Measurements from ENCODE around the gene UNC93A.
"Not testable (repeated sequence)": the region's sequence is repeated elsewhere in the genome, so short reads cannot be mapped to it uniquely, and the experiment has no call there.

Gene UNC93A

DNA sequence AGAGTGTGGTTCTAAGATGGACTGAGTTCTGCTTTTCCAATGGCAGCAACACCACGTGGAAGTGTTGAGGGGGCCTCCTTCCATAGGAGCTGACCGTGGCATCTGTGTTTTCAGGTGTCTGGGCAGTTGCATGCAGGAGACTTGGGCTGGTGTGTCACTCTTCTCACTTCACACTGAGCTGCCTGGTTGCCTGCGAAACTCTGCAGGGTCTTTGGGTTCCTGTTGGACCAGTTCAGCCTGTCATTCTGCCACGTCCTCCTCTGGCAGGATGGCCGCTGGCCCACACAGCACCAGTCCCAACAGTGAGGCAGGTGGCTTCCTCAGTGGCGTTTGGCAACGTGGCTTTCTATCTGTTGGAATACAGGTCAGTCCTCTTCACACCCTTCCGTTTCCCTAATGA is 16.1 kb upstream of the UNC93A start:
- in situ Hi-C loops (cut with MboI; ENCODE audit: low pct_unique_long_range_greater_than_20kb, low sequenced_read_pairs, unreplicated experiment) = no loop called here
- DNase-seq (ENCODE audit: low spot score) = no peak
- TF ChIP-seq, protein P1, sequence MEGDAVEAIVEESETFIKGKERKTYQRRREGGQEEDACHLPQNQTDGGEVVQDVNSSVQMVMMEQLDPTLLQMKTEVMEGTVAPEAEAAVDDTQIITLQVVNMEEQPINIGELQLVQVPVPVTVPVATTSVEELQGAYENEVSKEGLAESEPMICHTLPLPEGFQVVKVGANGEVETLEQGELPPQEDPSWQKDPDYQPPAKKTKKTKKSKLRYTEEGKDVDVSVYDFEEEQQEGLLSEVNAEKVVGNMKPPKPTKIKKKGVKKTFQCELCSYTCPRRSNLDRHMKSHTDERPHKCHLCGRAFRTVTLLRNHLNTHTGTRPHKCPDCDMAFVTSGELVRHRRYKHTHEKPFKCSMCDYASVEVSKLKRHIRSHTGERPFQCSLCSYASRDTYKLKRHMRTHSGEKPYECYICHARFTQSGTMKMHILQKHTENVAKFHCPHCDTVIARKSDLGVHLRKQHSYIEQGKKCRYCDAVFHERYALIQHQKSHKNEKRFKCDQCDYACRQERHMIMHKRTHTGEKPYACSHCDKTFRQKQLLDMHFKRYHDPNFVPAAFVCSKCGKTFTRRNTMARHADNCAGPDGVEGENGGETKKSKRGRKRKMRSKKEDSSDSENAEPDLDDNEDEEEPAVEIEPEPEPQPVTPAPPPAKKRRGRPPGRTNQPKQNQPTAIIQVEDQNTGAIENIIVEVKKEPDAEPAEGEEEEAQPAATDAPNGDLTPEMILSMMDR (IDR thresholded peaks at IDR 0.05; ENCODE audit: extremely low read depth, insufficient read depth, missing control alignments) = no peak

DNA sequence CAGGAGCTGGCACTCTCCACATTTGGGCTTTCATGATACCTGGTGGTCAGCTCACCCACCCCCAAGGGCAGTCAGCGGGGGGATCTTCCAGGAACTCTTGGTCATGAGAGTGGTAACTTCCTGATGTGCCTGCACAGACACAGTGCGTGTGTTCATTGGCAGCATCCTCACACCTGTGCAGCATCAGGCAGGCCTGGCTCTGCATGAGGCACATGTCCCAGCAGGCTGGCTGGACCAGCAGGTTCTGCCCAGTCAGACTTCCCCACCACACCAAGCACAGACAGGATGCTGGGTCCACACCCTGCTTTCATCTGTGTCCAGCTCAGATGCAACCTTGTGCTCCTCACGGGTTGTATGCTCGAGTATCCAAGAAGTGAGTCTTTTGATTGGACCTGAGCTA is 15.7 kb upstream of the UNC93A start:
- in situ Hi-C loops (cut with MboI; ENCODE audit: low pct_unique_long_range_greater_than_20kb, low sequenced_read_pairs, unreplicated experiment) = no loop called here
- TF ChIP-seq, protein P1 (IDR thresholded peaks at IDR 0.05; ENCODE audit: extremely low read depth, insufficient read depth, missing control alignments) = no peak
- no peak for DNase-seq (ENCODE audit: low spot score)

DNA sequence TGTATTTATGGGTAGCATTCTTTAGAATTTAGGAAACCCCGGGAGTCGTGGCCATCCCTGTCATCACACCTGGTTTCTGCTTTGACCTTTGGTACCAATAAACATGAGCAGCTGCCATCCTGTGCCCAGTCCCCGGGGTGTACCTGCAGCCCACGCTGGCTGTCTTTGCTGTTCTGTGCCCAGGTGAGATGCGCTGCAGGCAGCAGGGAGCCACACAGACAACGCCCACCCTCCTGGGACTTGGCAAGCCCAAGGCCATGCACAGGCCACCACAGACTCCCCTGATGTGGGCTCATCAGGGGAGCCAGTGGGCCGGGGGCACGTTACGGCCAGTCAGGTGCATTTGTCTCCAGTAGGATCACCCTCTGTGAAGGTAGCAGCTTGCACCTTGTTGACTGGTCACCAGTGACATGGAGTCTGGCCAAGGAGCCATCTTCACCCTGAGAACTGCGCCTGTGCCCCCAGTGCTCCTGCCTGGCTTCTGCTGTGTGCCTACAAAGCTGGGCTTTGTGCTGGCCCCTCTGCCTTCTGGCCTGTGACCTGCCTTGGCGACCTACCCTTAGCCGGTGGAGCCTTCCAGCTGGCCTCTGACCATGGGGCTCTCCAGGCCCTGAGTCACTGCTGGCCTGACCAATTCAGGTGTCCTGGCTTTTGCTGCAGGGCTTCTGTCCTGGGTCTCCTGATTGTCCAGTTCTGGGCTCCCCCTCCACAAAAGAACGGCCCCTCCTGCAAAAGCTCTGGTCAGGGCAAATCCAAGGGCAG is 14.2 kb upstream of the UNC93A start:
- in situ Hi-C loops (cut with MboI; ENCODE audit: low pct_unique_long_range_greater_than_20kb, low sequenced_read_pairs, unreplicated experiment) = no loop called here
- no peak for DNase-seq (ENCODE audit: low spot score)
- TF ChIP-seq, protein P1 (IDR thresholded peaks at IDR 0.05; ENCODE audit: extremely low read depth, insufficient read depth, missing control alignments) = no peak

DNA sequence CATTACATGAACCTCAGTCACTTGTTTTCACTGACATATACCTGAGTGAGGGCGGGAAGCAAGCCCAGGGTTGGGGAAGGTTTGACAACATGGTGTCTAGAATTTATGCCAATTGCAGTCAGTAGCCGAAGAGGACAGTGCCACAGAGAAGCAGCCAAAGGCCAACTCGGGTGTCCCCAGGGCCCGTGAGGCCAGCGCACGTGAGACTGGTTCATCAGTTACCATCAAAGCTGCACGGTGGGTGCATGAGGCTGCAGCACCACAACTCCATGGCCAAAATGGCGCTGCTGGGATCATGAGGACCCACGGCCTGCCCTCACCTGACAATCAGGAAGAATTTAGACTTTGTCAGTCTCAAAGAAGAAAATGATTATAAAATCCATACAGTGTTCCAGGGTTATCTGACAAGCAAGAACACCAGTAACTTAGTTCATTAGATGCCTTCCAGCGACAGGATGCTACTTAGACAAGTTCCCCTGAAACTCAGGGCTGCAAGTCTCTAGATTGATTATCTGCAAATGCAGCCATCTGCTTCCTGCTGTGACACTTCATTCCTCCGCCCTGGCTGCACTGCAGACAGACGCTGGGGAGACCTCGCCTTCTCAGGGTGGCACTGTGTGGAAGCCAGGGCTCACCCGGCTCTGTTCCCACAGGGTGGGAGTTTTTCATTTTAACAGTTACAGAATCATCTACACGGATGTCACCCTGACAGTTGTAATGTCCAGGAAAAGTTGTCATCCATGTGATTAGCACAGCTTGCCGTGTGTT is 12.8 kb upstream of the UNC93A start:
- in situ Hi-C loops (cut with MboI; ENCODE audit: low pct_unique_long_range_greater_than_20kb, low sequenced_read_pairs, unreplicated experiment) = not testable (repeated sequence)

DNA sequence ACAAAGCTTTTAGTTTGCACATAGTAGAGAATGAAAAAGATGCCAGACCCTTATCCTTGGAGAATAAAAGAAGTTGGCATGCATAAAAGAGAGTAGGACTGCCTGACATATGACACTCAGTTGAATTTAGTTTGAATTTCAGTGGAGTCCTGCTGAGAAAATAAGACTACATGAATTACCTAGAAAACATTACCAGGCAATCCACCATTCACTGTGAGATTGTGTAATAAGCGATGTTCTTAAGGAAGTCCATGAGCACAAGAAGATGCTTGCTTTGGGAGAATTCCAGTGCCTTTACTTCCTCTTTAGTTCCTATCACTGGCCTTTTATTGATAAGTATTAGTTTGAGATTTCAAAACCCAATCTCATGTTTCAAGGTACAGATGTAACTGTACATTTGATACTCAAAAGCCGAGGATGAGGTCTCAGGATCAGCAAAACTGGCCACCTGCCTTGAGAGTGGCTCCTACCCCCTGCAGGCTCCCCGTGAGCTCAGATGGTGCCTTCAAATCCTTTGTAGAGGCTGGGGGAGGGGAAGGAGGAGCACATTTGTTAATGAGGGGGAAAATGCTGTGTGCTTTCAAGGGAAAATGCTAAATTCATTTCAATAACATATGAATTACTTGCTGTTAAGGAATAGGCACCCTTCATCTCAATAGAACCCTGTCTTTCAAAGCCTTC is 11.2 kb upstream of the UNC93A start:
- in situ Hi-C loops (cut with MboI; ENCODE audit: low pct_unique_long_range_greater_than_20kb, low sequenced_read_pairs, unreplicated experiment) = no loop called here
- no peak for DNase-seq (ENCODE audit: low spot score)

More for the DNA sequence above, 12.8 kb upstream of the UNC93A start:
- not testable (repeated sequence) for DNase-seq (ENCODE audit: low spot score)

DNA sequence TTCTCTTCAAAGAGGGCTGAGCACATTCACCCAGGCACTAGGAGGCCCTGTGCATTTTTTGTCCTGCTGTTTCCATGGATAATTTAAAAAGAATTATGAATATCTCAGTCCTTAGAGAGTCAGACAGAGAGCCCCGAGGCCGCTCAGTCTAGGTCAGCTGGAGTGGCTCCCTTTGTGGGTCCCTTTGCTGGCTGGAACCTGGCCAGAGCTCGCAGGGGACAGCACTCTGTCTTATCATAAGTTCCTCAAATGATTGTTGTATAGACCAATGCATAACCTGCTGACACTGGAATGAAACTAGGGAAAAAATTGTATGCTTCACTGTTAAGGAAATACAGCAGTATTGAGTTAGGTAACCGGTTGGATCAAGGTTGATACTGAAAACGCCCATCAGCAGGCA is 10.6 kb upstream of the UNC93A start:
- in situ Hi-C loops (cut with MboI; ENCODE audit: low pct_unique_long_range_greater_than_20kb, low sequenced_read_pairs, unreplicated experiment); DNase-seq (ENCODE audit: low spot score): not testable (repeated sequence)

More for the DNA sequence above, 11.2 kb upstream of the UNC93A start:
- TF ChIP-seq, protein P1 (IDR thresholded peaks at IDR 0.05; ENCODE audit: extremely low read depth, insufficient read depth, missing control alignments) = no peak

DNA sequence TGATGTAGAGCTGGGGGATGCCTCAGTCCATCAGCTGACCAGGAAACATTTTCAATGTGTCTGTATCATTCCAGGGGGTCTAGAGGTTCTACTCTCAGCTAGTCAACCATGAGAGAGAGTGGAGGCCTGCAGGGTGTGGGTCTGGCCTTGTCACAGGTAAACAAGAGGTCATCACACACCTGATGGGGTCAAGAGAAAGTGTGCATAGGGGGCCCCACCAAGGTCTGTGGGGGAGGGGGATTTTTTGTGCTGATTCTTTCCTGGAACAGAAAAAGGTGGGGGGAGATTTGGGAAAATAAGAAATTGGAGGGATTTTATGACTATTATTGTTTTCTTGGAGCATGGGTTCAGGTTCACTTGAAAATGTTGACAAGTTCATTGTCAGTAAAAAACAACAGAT is 8.9 kb upstream of the UNC93A start:
- in situ Hi-C loops (cut with MboI; ENCODE audit: low pct_unique_long_range_greater_than_20kb, low sequenced_read_pairs, unreplicated experiment) = no loop called here
- DNase-seq (ENCODE audit: low spot score) = no peak
- TF ChIP-seq, protein P1 (IDR thresholded peaks at IDR 0.05; ENCODE audit: extremely low read depth, insufficient read depth, missing control alignments) = no peak

DNA sequence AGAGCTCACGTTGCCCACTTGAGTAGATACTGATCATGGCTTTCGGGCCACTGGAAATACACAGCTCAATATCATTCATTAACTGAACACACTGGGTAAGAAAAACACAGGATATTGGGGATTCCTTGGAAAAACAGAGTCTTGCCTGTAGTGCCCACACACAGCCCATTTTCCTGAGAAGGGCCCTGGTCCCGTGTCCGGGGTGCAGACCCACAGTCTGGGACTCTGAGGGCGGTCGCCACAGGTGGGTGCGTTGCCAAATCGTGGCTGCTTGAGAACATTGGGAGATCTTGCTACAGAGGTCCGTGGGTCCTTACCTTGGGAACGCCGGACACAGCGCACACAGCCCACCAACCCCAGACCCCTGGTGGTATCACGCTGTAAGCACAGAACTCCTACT is 6.5 kb upstream of the UNC93A start:
- in situ Hi-C loops (cut with MboI; ENCODE audit: low pct_unique_long_range_greater_than_20kb, low sequenced_read_pairs, unreplicated experiment); DNase-seq (ENCODE audit: low spot score): not testable (repeated sequence)

Data from GM13977 (cell line).